ENCODE data around the gene FNBP1L.

Gene FNBP1L

GRCh38 chr1:93489756-93490155, 41.8 kb downstream of the FNBP1L start:
- no peak for TF ChIP-seq ZFX (IDR thresholded peaks at IDR 0.05)
- no peak for TF ChIP-seq CTCF (conservative IDR thresholded peaks at IDR 0.05)
- H3K27ac ChIP-seq: no peak overlapping the region

- no peak overlapping the region for H3K27ac ChIP-seq
- TF ChIP-seq ZFX (IDR thresholded peaks at IDR 0.05) (no peak), CTCF (conservative IDR thresholded peaks at IDR 0.05) (no peak)
Observed at GRCh38 chr1:93490357-93490756, 42.4 kb downstream of the FNBP1L start.

GRCh38 chr1:93495911-93496310, 48.0 kb downstream of the FNBP1L start:
- TF ChIP-seq CTCF (conservative IDR thresholded peaks at IDR 0.05) (no peak), ZFX (IDR thresholded peaks at IDR 0.05) (no peak)
- H3K27ac ChIP-seq: no peak overlapping the region

GRCh38 chr1:93496520-93496919, 48.6 kb downstream of the FNBP1L start:
- H3K27ac ChIP-seq: no peak overlapping the region
- TF ChIP-seq CTCF (conservative IDR thresholded peaks at IDR 0.05): no peak
- TF ChIP-seq ZFX (IDR thresholded peaks at IDR 0.05): no peak

GRCh38 chr1:93499075-93499474, 51.2 kb downstream of the FNBP1L start:
- H3K27ac ChIP-seq: no peak overlapping the region
- no peak for TF ChIP-seq CTCF (conservative IDR thresholded peaks at IDR 0.05)
- no peak for TF ChIP-seq ZFX (IDR thresholded peaks at IDR 0.05)

- TF ChIP-seq ZFX (IDR thresholded peaks at IDR 0.05) (no peak), CTCF (conservative IDR thresholded peaks at IDR 0.05) (no peak)
- H3K27ac ChIP-seq: no peak overlapping the region
Observed at GRCh38 chr1:93499533-93499932, 51.6 kb downstream of the FNBP1L start.

GRCh38 chr1:93500275-93500674, 52.4 kb downstream of the FNBP1L start:
- no peak for TF ChIP-seq ZFX (IDR thresholded peaks at IDR 0.05)
- TF ChIP-seq CTCF (conservative IDR thresholded peaks at IDR 0.05): no peak
- no peak overlapping the region for H3K27ac ChIP-seq

All from C4-2B (cell line).